Lung (tissue), 12 donors: Measurements from ENCODE around the gene FAM83E. TPM values are rescaled to one million over a fixed set of nuclear protein-coding genes. Genes with fewer than 3 reads are reported as not detected.

Experiments used
- ATAC-seq: fragments of 200-7000 bp; cut with Tn5 transposase; one replicate; pipeline ENCODE4 v1.9.1; 2020; ENCODE audit warnings: moderate number of reproducible peaks; ENCODE audit not compliant: insufficient read depth, low FRiP score
- DNase-seq, 3 donors: peaks; one replicate each; pipeline ENCODE4 v3.0.0-alpha.2; 2013 to 2017
- H3K27ac ChIP-seq, 2 donors: one replicate each; pipeline ENCODE4 v1.5.1; 2013; ENCODE audit warnings: mild to moderate bottlenecking in 2 of 2, moderate library complexity in 2 of 2, control low read depth in 1 of 2, inconsistent platforms in 1 of 2, low read depth in 1 of 2, low read length in 1 of 2
- H3K27me3 ChIP-seq, 3 donors: one replicate each; pipeline ENCODE4 v1.5.1; 2013; ENCODE audit warnings: low read length in 2 of 3; ENCODE audit not compliant: control insufficient read depth in 3 of 3, insufficient read depth in 3 of 3
- H3K36me3 ChIP-seq, 4 donors: one replicate each; pipeline ENCODE4 v1.5.1; 2013; ENCODE audit warnings: low read length in 4 of 4, mild to moderate bottlenecking in 1 of 4, moderate library complexity in 1 of 4; ENCODE audit not compliant: control insufficient read depth in 4 of 4, insufficient read depth in 4 of 4
- H3K4me1 ChIP-seq, 5 donors: one replicate each; pipeline ENCODE4 v1.5.1; 2013; ENCODE audit warnings: low read length in 5 of 5, mild to moderate bottlenecking in 2 of 5, moderate library complexity in 1 of 5; ENCODE audit not compliant: control insufficient read depth in 5 of 5, insufficient read depth in 5 of 5
- H3K4me3 ChIP-seq: one replicate; pipeline ENCODE4 v1.5.1; 2013; ENCODE audit warnings: mild to moderate bottlenecking, control low read depth, moderate library complexity
- H3K9ac ChIP-seq, 2 donors: one replicate each; pipeline ENCODE4 v1.5.1; 2013; ENCODE audit warnings: low read length in 2 of 2, control low read depth in 1 of 2; ENCODE audit not compliant: insufficient read depth in 1 of 2
- H3K9me3 ChIP-seq, 4 donors: one replicate each; pipeline ENCODE4 v1.5.1; 2013; ENCODE audit warnings: low read length in 3 of 4, mild to moderate bottlenecking in 1 of 4, moderate library complexity in 1 of 4; ENCODE audit not compliant: control insufficient read depth in 4 of 4, insufficient read depth in 3 of 4
- CTCF ChIP-seq: IDR thresholded peaks from 2 replicates; pipeline ENCODE4 v1.5.1; 2012; ENCODE audit warnings: mild to moderate bottlenecking; ENCODE audit errors: control extremely low read depth, extremely low read depth
- WGBS, 2 donors: extraction: QIAGEN DNeasy Blood & Tissue Kit; methylation state at CpG; one replicate each; pipeline ENCODE4 v1.1.7; 2013; 5-methylcytosine and 5-hydroxymethylcytosine counted together
- polyA plus RNA-seq, 2 donors: library from polyadenylated mRNA; stranded (reverse); fragments of 200-250 nt; gene quantifications; one replicate each; pipeline ENCODE4 v1.2.1, GENCODE V29; 2013
- total RNA-seq, 2 donors: library from RNA; depleted of rRNA in 1 of 2; stranded (reverse); fragments of >200 nt in 1 of 2; gene quantifications; one replicate each; pipeline ENCODE4 v1.2.1, GENCODE V29; 2014 to 2021
- donor health status: control.
- donor health status: control.
- donor health status: Bipolar disorder and iron deficiency.
- donor health status: healthy.
- donor health status: DM: yes; HTN: yes; CAD: no.

The FAM83E gene
- total and polyA plus RNA-seq, 4 donors = 22.2 to 43.8 (median 36.7) TPM

GRCh38 chr19:48618278-48618915, 3.5 kb upstream of the FAM83E start:
- 1% methylated on average over 18 of the region's 18 CpGs for WGBS, 2 donors
- no peak for DNase-seq
- peak overlapping the region; percentile 76 to 86 for H3K27ac ChIP-seq

GRCh38 chr19:48617146-48617937, 2.5 kb upstream of the FAM83E start:
- peaks cover 13 to 38% (median 23%) of the 10 kb centered on the region in 4 donors for H3K36me3 ChIP-seq
- TF ChIP-seq CTCF = no peak
- WGBS, 2 donors = 61 to 81% methylated on average over 18 of the region's 18 CpGs
- no peaks in the 10 kb centered on the region for H3K9me3 ChIP-seq
- H3K9ac ChIP-seq = peak overlapping the region; percentile 97 to 99
- peaks cover 0 to 41% (median 20%) of the 10 kb centered on the region in 5 donors for H3K4me1 ChIP-seq
- H3K27me3 ChIP-seq = no peaks in the 10 kb centered on the region
- H3K4me3 ChIP-seq = peak overlapping the region; percentile 22
- no peak for ATAC-seq
- peak overlapping the region in 1 of 2 donors; percentile 45 for H3K27ac ChIP-seq
- DNase-seq = peak in 1 of 3 donors; percentile 64

More at GRCh38 chr19:48618278-48618915, 3.5 kb upstream of the FAM83E start:
- H3K4me1 ChIP-seq = peaks cover 1 to 46% (median 18%) of the 10 kb centered on the region in 5 donors
- H3K9me3 ChIP-seq = no peaks in the 10 kb centered on the region
- ATAC-seq = no peak
- H3K4me3 ChIP-seq = peak overlapping the region; percentile 93
- no peak for TF ChIP-seq CTCF
- H3K9ac ChIP-seq = peak overlapping the region; percentile 97 to 99
- peaks cover 13 to 38% (median 24%) of the 10 kb centered on the region in 4 donors for H3K36me3 ChIP-seq
- H3K27me3 ChIP-seq = no peaks in the 10 kb centered on the region

- H3K4me3 ChIP-seq = no peak overlapping the region
- peak overlapping the region in 1 of 2 donors; percentile 40 for H3K27ac ChIP-seq
- no peak for TF ChIP-seq CTCF
- DNase-seq (no peak), ATAC-seq (no peak)
- H3K36me3 ChIP-seq = peaks cover 13 to 38% (median 22%) of the 10 kb centered on the region in 4 donors
- 56 to 65% methylated on average over 12 of the region's 12 CpGs for WGBS, 2 donors
- no peaks in the 10 kb centered on the region for H3K9me3 ChIP-seq
- peaks cover 0 to 41% (median 20%) of the 10 kb centered on the region in 5 donors for H3K4me1 ChIP-seq
- no peak overlapping the region for H3K9ac ChIP-seq
- H3K27me3 ChIP-seq = no peaks in the 10 kb centered on the region
Measured at GRCh38 chr19:48616491-48617056, 1.7 kb upstream of the FAM83E start.
